Measurements from ENCODE around the gene TRPM2.
"Not testable (repeated sequence)": the region's sequence is repeated elsewhere in the genome, so short reads cannot be mapped to it uniquely, and the experiment has no call there.

Gene TRPM2

DNA sequence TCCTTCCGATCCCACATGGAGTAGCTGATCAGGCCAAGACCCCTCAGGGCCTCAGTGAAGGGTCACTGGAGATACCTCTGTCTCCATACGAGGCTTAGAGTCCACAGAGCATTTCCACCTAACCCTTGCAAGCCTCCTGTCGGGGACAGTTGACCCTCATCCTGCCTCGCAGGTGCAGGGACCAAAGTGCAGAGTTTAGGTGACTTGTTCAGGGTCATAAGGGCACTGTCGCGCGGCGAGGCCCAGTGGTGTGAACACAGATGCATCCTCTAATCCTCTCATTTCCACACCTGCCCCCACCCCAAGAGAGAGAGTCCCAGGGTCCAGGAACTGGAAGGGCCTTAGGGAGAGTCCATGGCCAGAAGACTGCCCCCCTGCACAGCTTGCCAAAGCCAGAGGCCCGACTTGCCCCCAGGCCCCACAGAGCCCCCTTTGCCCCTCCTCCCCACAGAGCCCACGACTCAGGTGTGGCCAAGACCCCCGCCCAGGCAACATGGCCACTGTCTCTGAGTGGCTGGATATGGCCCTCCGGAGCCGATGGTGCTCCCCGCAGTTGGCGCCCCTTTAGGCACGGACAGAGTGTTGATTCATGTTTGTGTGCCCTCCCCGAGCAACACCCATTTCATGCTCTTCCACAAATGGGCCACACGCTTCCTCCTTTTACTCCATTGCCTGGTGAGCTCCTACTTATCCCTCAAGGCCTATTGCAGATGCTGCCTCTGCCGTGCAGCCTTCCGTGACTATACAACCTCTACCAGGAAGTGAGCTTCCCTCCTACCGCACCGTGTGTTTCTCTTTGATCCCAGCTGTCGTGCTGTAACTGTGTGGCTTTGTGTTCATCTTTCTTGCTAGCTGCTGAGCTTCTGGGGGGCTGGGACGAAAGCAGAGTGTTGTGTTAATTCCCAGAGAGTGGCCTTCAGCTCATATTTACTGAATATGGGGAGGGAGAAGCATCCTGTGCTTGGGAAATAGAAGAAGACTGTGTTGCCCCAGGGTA, 1.7 kb downstream of the TRPM2 start:
- no peak for DNase-seq (ENCODE audit: low read depth in 2 of 2)

DNA sequence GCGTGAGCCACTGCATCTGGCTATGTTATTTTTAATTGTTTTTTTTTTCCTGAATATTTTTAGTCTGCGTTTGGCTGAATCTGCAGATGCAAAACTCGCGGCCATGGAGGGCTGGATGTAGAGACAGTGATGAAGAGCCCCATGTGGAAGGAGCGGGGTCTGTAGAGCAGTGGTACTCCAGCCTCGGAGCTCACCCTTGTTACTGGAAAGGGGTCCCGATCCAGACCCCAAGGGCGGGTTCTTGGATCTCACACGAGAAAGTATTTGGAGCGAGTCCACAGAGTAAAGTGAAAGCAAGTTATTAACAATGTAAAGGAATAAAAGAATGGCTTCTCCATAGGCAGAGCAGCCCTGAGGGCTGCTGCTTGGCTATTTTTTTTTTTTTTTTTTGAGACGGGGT, 2.7 kb downstream of the TRPM2 start:
- DNase-seq (ENCODE audit: low read depth in 2 of 2), result no peak

DNA sequence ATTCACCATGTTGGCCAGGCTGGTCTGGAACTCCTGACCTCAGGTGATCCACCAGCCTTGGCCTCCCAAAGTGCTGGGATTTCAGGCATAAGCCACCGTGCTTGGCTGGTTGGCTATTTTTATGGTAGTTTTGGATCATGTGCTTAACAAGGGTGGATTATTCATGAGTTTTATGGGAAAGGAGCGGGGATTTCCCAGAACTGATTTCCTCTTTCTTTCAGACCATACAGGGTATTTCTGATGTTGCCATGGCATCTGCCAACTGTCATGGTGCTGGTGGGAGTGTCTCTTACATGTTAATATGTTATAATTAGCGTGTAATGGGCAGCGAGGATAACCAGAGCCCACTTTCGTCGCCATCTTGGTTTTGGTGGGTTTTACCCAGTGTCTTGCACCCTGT, 3.2 kb downstream of the TRPM2 start:
- DNase-seq (ENCODE audit: low read depth in 2 of 2), result no peak

DNA sequence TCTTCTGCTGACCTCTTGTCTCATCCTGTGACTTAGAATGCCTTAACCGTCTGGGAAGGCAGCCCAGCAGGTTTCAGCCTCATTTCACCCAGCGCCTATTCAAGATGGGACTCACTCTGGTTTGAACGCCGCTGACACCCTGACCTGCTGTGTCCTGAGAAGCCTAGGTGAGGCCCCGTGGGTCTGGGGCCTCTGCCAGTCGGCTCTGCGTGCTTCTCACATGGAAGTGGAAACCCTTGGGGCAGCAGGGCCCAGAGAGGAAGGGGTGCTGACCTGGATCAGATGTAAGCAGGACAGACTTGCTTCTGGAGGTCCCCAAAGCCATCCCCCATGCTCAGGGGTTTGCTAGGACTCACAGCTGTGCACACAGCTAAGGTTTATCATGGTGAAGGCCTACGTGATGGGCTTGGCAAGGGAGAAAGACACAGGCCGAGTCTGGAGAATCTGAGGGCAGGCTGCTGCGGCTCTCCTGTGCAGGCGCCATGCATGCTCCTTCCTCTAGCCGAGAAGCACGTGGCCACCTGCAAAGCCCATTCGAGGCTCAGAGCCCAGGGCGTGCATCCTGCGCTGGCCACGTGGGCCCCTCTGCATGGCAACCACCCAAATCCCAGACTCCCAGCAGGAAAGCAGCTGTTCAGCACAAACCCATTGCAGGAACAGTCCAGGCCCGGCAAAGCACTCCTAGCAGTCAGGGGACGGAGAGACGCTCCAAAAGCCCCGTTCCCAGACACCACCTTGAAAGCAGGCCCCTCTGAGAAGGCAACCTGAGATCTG, 3.8 kb downstream of the TRPM2 start:
- DNase-seq (ENCODE audit: low read depth in 2 of 2), result no peak

DNA sequence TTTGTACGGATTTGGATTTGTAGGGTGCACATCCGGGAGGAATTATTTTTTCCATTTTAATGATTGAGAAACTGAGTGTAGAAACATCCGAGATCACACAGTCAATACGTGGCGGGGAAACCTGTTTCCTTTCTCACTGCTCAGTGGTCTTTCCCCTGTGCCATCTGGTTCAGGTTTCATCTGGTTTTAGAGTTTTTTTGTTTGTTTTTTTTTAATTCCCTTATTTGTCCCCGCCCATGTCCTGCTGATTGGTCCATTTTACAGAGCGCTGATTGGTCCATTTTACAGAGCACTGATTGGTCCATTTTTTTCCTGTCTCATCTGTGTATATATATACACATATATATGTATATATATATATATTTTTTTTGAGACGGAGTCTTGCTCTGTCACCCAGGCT, 6.0 kb downstream of the TRPM2 start:
- no peak for DNase-seq (ENCODE audit: low read depth in 2 of 2)

DNA sequence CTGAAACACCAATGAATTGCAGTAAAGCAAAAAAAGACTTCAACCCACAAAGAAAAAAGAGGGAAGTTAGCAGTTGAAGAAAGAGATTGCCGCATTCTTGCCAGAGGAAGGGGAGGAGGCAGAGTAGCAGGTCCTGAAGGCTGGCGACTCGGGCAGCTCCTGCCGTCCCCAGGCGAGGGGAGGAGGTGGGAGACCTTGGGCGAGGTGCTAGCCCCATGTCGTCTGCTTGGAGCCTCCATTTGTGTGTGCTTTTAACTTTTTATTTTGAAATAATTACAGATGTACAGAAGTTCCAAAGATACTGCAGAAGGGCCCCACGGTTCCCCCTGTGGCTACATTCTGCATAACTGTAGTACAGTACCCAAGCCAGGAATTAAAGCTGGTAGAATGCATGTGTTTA, 6.7 kb downstream of the TRPM2 start:
- DNase-seq (ENCODE audit: low read depth in 2 of 2), result no peak

DNA sequence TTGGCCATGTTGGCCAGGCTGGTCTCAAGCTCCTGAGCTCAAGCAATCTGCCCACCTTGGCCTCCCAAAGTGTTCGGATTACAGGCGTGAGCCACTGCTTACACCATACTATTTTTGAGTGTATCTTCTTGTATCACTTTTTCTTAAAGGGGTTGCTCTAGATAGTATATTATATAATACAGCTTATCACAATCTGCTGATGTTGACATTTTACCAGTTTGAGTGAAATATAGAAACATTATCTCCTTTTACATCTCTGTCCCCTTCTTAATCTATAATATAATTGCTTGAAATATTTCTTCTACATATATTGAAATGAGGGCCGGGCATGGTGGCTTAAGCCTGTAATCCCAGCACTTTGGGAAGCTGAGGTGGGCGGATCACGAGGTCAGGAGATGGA, 8.5 kb downstream of the TRPM2 start:
- DNase-seq (ENCODE audit: low read depth in 2 of 2), result not testable (repeated sequence)

DNA sequence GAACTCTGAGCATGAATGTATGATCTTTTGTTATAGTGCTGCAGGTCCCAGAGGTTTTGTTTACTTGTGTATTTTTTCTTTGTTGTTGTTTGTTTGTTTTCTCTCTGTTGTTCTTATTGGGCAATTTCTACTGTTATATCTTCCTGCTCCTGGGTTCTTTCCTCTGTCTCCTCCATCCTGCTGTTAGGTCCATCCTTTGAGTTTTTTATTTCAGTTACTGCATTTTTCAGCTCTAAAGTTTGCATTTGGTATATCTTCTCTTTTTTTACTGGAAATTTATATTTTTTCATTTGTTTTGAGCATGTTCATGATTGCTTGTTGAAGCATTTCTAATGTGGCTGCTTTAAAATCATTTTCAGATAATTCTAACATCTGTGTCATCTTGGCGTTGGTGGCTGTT, 9.9 kb downstream of the TRPM2 start:
- DNase-seq (ENCODE audit: low read depth in 2 of 2), result no peak

DNA sequence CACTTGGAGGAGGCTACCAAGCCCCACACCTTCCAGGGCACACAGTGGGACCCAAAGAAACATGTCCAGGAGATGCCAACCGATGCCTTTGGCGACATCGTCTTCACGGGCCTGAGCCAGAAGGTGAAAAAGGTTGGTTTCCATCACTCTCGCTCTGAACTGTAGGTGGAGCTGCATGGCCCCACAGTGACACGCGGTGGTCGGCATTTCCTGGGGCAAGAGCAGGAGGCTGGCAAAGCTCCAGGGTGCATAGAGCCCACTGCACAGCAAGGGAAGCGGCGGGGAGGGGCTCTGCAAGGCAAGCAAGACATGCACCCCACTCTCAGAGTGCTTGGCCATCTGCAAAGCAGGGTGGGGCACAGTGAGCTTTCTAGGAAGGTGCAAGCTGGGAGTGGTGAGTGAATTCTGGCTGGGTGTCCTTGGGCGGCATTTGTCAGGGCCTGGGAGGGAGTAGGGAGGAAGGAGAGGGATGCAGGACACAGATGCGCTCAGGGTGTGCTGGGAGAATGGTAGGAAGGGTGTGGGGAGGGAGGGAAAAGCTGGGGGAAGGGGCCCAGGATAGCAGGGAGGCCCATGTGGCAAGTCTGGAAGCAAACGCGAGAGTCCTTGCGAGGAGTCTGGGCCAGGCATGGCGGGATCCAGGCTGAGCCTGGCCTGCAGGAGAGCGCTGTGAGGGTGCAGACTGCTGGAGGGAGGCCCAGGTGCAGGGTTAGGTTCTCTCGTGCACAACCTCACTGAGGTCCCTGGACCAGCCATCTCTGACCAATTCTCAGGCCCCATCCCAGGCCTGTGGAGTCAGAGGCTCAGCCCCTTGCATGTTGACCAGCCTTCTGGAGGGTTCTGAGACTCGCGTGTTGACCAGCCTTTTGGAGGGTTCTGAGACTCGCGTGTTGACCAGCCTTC, 11.0 kb downstream of the TRPM2 start:
- DNase-seq (ENCODE audit: low read depth in 2 of 2), result no peak

DNA sequence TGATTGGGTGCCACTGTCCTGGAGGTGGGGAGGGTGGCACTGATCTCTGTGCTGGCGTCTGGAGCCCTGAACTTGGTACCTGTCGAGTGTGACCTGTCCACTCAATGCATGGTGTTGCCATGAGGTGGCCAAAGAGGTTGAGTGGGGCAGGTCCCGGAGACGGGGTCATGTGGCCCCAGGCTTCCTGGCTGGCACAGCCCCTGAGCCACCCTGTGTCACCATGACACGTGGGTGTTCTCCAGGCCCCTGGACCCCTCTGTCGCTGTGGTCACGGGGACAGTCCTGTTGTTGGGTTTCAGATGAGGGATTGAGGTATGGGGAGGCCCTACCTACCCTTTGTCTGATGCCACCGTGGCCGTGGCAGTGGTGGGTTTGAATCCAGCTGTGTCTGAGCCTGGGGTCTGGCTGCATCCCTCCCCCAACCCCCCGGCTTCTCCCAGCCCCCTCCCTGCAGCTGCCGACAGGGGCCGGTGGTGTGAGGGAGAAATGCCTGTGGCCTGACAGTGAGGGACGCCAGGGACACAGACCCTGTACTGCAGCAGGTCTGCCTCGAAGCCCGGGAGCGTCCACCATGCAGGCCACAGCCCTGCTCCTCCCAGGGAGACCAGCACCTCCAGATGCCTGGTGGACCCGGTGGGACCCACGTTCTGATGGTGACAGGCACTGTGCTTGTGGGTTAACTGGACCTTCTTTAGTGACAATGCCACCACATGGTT, 12.0 kb downstream of the TRPM2 start:
- no peak for DNase-seq (ENCODE audit: low read depth in 2 of 2)

DNA sequence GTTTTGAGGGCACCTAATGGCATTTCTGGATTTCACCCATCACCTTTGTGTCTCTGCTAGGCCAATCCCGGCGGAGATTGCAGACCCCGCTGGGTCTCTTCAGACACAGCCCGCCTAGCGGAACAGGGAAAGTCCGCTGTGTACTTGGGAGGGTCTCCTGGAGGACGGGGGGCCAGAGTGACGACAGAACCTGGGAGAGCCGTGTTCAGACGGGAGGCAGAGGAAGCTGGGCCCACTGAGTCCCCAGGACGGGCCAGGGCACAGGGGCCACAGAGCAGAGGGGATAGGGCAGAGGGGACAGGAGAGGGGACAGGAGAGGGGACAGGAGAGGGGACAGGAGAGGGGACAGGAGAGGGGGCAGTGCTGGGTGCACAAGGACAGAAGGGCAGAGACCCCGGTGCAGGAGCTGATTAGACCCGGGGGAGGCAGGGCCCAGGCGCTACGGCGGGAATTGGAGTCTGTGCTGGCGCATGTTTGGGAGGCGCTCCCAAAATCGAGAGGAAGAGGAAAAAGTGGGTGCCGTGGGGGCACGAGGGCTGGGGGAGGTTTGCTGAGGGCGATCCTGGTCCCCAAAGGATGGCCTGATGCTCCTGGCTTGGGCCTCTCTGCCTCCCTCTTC, 12.7 kb downstream of the TRPM2 start:
- no peak for DNase-seq (ENCODE audit: low read depth in 2 of 2)

DNA sequence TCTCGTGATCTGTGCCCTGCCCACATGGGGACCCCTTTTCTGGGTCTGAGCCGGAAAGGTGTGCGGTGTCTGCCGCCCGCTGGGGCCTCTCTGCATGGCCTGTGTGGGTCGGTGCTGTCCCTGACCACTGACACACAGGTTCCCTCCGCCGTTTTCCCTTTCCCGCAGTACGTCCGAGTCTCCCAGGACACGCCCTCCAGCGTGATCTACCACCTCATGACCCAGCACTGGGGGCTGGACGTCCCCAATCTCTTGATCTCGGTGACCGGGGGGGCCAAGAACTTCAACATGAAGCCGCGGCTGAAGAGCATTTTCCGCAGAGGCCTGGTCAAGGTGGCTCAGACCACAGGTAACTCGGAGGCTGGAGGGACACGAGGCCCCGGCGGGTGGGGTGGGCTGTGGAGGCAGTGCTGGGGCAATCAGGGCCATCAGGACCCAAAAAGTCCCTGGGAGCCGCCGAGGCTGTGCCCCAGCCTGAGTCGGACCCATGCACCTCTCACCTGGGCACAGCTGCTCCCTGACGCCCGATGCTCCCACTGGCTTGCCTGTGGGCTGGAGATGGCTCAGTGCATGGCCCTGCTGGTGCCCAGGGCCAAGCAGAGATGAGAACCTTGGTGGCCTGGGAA, 13.3 kb downstream of the TRPM2 start:
- no peak for DNase-seq (ENCODE audit: low read depth in 2 of 2)

DNA sequence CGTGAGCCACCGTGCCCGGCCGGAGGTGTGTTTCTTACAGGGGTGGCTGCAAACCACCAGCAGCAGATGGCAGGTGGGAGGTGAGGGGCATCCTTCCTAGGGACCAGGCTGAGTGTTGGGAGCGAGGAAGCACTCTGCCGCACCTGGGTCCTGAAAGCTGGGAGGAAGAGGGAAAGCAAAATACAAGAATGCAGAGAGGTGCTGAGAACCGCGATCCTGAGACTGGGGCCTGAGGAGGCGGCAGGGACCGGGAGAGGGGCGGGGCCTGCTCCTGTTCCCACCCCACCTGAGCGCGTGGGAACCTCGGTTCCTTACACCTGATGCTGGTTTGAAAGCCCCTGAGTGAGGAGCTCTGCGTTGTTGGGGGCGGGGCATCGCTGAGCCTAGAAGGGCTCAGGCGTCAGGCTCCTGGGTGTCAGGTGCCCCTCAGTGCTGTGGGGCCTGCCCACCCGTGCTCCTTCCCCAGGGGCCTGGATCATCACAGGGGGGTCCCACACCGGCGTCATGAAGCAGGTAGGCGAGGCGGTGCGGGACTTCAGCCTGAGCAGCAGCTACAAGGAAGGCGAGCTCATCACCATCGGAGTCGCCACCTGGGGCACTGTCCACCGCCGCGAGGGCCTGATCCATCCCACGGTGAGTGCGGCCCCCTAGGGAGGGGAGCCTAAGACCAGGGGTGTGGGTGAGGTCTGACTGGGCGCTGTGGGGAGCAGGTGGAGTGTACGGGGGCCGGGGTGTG, 15.5 kb downstream of the TRPM2 start:
- no peak for DNase-seq (ENCODE audit: low read depth in 2 of 2)

DNA sequence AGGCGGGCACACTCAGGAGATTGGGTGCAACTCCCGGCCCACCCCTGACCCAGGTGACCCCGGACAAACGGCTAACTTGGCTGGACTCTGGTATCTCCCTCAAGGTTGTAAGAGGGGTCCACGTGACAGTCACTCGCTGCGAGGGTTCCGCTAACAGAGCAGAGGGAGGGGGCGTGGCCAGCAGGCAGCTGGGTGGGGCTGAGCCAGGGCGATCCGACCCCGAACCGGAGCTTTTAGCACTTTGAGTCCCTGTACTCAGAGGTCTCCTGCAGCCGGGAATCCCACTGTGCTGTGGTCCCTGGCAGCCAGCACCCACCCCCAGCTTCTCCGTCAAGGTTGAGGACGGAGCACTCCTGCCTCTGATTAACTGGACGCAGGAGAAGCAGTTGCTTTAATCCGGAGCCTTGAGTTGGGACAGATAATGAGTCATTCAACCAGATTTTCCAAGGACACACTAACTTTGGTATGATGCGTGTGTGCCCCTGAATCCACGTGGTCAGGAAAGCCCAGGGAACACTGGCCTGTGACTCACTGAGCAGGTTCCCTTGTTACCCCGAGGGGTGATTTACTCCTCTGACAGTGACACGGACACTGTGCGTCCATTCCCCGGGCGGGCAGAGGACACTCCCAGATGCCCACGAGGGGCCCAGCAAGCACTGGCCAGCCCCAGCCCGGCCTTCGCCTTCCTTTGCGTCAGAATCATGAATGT, 16.8 kb downstream of the TRPM2 start:
- no peak for DNase-seq (ENCODE audit: low read depth in 2 of 2)

DNA sequence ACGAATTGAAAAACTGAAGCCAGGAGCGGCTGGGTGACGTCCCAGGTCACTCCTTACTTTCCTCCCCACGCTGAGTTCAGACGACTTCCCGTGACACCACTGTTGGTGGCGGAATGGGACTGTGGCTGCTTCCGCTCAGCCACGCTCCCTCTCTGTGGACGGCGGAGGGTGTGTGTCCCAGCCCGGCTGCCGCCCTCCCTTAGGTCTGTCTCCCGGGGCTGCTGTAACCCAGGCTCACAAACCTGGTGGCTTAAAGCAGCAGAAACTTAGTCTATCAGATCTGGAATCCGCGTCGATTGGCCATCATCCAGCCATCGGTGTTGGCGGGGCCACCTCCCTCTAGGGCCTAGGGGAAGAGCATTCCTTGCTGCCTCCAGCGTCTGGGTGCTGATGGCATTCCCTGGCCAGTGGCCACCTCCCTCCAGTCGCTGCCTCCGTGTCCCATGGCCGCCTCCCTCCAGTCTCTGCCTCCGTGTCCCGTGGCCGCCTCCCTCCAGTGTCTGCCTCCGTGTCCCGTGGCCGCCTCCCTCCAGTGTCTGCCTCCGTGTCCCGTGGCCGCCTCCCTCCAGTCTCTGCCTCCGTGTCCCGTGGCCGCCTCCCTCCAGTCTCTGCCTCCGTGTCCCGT, 17.5 kb downstream of the TRPM2 start:
- no peak for DNase-seq (ENCODE audit: low read depth in 2 of 2)

DNA sequence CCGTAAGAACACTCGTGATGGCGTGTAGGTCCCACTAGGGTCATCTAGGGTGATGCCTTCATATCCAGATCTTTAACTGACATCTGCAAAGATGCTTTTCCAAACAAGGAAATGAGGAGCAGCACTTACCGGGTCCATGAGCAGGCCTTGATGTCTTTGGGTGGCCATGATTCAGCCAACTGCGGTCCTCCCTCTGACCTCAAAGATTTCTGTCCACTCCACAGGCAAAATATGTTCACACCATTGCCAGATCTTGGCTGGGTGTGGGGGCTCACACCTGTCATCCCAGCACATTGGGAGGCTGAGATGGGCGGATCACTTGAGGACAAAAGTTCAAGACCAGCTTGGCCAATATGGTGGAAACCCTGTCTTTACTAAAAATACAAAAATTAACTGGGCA, 18.2 kb downstream of the TRPM2 start:
- no peak for DNase-seq (ENCODE audit: low read depth in 2 of 2)

DNA sequence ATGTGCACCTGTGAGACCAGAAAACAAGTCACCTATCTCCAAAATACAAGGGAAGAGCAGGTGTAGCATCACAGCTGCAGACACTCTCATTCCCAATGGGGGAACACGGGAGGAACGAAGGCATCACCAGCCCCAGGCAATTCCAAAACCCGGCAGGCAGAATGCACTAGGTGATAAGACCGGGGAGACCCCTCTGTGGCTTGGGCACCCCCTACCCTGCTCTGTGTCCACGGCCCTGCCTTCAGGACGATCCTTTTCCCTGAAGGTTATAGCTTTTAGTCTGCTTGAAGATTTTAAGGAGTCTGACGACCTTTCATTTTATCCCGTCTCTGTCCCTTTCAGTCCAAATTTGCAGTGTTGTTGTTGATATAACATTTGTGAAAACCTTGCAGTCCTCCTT, 19.2 kb downstream of the TRPM2 start:
- no peak for DNase-seq (ENCODE audit: low read depth in 2 of 2)

DNA sequence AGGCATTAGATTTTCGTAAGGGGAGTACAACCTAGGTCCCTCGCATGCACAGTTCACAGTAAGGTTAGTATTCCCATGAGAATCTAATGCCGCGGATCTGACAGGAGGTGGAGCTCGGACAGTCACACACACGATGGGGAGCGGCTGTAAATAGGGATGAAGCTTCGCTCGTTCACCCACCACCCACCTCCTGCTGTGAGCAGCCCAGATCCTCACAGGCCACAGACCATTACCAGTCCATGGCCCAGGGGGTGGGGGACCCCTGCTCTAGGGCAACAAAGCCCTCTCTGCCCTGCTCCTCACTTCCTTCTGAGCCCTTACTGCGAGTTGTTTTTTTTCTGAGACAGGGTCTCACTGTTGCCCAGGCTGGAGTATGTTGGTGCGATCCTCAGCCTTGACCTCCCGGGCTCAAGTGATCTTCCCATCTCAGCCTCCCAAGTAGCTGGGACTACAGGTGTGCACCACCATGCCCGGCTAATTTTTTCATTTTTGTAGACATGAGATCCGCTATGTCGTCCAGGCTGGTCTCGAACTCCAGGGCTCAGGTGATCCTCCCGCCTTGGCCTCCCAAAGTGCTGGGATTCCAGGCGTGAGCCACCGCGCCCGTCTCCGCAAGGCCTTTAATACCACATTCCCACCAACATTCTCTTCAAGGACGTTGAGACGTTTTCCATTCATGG, 21.3 kb downstream of the TRPM2 start:
- no peak for DNase-seq (ENCODE audit: low read depth in 2 of 2)

All from stimulated activated CD8-positive, alpha-beta memory T cell treated with anti-CD3 and anti-CD28 coated beads, Interleukin-15, amount 100 ng/mL, for 4 hours (primary cell).